Activated CD4-positive, alpha-beta T cell treated with anti-CD3 and anti-CD28 coated beads, Interleukin-2, amount 10 ng/mL, durations not matched to agents 7 days and 5 days (primary cell): ENCODE measurements around the gene CARD10. TPM values are rescaled to one million over a fixed set of nuclear protein-coding genes. Genes with fewer than 3 reads are reported as not detected.
A peak's percentile ranks its signal among the peaks of the same experiment; 100 is the strongest.

Experiments
- CTCF ChIA-PET: fragments of 350-600 bp; sonication (Branson Sonifier 250); formaldehyde crosslinking; loops from one replicate; lab custom pipeline; 2021; ENCODE audit warnings: antibody characterized with exemption; lab: Charles Lee
- POLR2A ChIA-PET: fragments of 350-600 bp; sonication (Branson Sonifier 250); formaldehyde crosslinking; loops from one replicate; lab custom pipeline; 2021; ENCODE audit warnings: antibody characterized with exemption; lab: Charles Lee
- DNase-seq: peaks from one replicate; pipeline ENCODE4 v3.0.0-alpha.2; 2020
- H3K27ac Mint-ChIP-seq: one replicate; pipeline ENCODE4 v1.8.0; 2021; ENCODE audit warnings: mild to moderate bottlenecking, moderate library complexity, mixed read lengths
- H3K27me3 Mint-ChIP-seq: one replicate; pipeline ENCODE4 v1.8.0; 2021; ENCODE audit warnings: mixed read lengths
- H3K36me3 Mint-ChIP-seq: one replicate; pipeline ENCODE4 v1.8.0; 2021; ENCODE audit warnings: low read depth, mixed read lengths
- H3K4me1 Mint-ChIP-seq: one replicate; pipeline ENCODE4 v1.8.0; 2021; ENCODE audit warnings: mixed read lengths
- H3K4me3 Mint-ChIP-seq: one replicate; pipeline ENCODE4 v1.8.0; 2021; ENCODE audit warnings: mild to moderate bottlenecking, moderate library complexity, mixed read lengths
- H3K9me3 Mint-ChIP-seq: one replicate; pipeline ENCODE4 v1.8.0; 2021; ENCODE audit warnings: mixed read lengths
- total RNA-seq, 2 experiments: library from RNA; stranded (reverse); gene quantifications; one replicate each; pipeline ENCODE4 v1.2.3, GENCODE V29; 2021

CARD10 gene
- total RNA-seq, 2 experiments from 2014 or later, result not detected

GRCh38 chr22:37485395-37486223 is 33.6 kb downstream of the CARD10 start:
- CTCF ChIA-PET, result interaction anchor here (1.1 to 2.6 kb wide), 4 partner anchors 12 to 121 kb away, joined by 3 to 14 read pairs (median 6); no protein-coding TSS in a partner anchor

GRCh38 chr22:37484480-37485394 is 34.5 kb downstream of the CARD10 start:
- Mint-ChIP-seq H3K4me1 (peaks cover 62% of the 10 kb centered on the region), H3K27ac (peak overlapping the region; percentile 93)

More at GRCh38 chr22:37485395-37486223, 33.6 kb downstream of the CARD10 start:
- Mint-ChIP-seq H3K4me3 (peak overlapping the region; percentile 88), H3K9me3 (no peaks in the 10 kb centered on the region), H3K4me1 (peaks cover 65% of the 10 kb centered on the region), H3K27me3 (no peaks in the 10 kb centered on the region), H3K27ac (peak overlapping the region; percentile 93), H3K36me3 (peaks cover 39% of the 10 kb centered on the region)
- POLR2A ChIA-PET, result no interaction called here
- DNase-seq, result peak; percentile 17

GRCh38 chr22:37483050-37483449 is 36.2 kb downstream of the CARD10 start:
- Mint-ChIP-seq H3K27ac (peak overlapping the region; percentile 91), H3K4me1 (peaks cover 47% of the 10 kb centered on the region), H3K4me3 (peak overlapping the region; percentile 88), H3K9me3 (no peaks in the 10 kb centered on the region), H3K27me3 (no peaks in the 10 kb centered on the region), H3K36me3 (peaks cover 43% of the 10 kb centered on the region)
- CTCF ChIA-PET, result interaction anchor here (3.4 kb wide), 1 partner anchor 11 kb away, joined by 13 read pairs; no protein-coding TSS in a partner anchor
- POLR2A ChIA-PET, result no interaction called here
- DNase-seq, result no peak

More at GRCh38 chr22:37484480-37485394, 34.5 kb downstream of the CARD10 start:
- Mint-ChIP-seq H3K4me3 (peak overlapping the region; percentile 88), H3K9me3 (no peaks in the 10 kb centered on the region), H3K36me3 (peaks cover 39% of the 10 kb centered on the region), H3K27me3 (no peaks in the 10 kb centered on the region)
- CTCF ChIA-PET, result interaction anchor here (0.5 to 2.6 kb wide), 5 partner anchors 13 to 292 kb away, joined by 3 to 14 read pairs (median 4); no protein-coding TSS in a partner anchor
- POLR2A ChIA-PET, result interaction anchor here (0.6 kb wide), 1 partner anchor 709 kb away, joined by 3 read pairs; the partner anchor contains the start of gene IFT27
- DNase-seq, result peak; percentile 90

GRCh38 chr22:37482244-37482643 is 37.0 kb downstream of the CARD10 start:
- Mint-ChIP-seq H3K36me3 (peaks cover 46% of the 10 kb centered on the region), H3K4me1 (peaks cover 40% of the 10 kb centered on the region), H3K9me3 (no peaks in the 10 kb centered on the region), H3K4me3 (peak overlapping the region; percentile 88), H3K27me3 (no peaks in the 10 kb centered on the region), H3K27ac (peak overlapping the region; percentile 91)
- no peak for DNase-seq
- ChIA-PET POLR2A (no interaction called here), CTCF (interaction anchor here (1.0 to 3.4 kb wide), 2 partner anchors 10 to 12 kb away, joined by 3 to 13 read pairs; no protein-coding TSS in a partner anchor)

- Mint-ChIP-seq H3K27ac (peak overlapping the region; percentile 83), H3K27me3 (no peaks in the 10 kb centered on the region), H3K4me1 (peaks cover 34% of the 10 kb centered on the region), H3K36me3 (peaks cover 53% of the 10 kb centered on the region), H3K4me3 (peak overlapping the region; percentile 88), H3K9me3 (no peaks in the 10 kb centered on the region)
- DNase-seq, result no peak
- CTCF ChIA-PET, result interaction anchor here (1.0 to 3.4 kb wide), 2 partner anchors 9 to 11 kb away, joined by 3 to 13 read pairs; no protein-coding TSS in a partner anchor
- POLR2A ChIA-PET, result no interaction called here
Observed at GRCh38 chr22:37481347-37481907, 37.8 kb downstream of the CARD10 start.

- H3K4me1 Mint-ChIP-seq, result peaks cover 32% of the 10 kb centered on the region
- H3K4me3 Mint-ChIP-seq, result no peak overlapping the region
- ChIA-PET POLR2A (no interaction called here), CTCF (interaction anchor here (0.7 to 3.4 kb wide), 4 partner anchors 8 to 161 kb away, joined by 3 to 13 read pairs (median 4); no protein-coding TSS in a partner anchor)
- H3K27me3 Mint-ChIP-seq, result no peaks in the 10 kb centered on the region
- H3K27ac Mint-ChIP-seq, result peak overlapping the region; percentile 51
- DNase-seq, result no peak
- H3K9me3 Mint-ChIP-seq, result no peaks in the 10 kb centered on the region
- peaks cover 56% of the 10 kb centered on the region for H3K36me3 Mint-ChIP-seq
Observed at GRCh38 chr22:37480387-37481346, 38.5 kb downstream of the CARD10 start.

- peaks cover 52% of the 10 kb centered on the region for H3K36me3 Mint-ChIP-seq
Observed at GRCh38 chr22:37479196-37479595, 40.0 kb downstream of the CARD10 start.

GRCh38 chr22:37476389-37477329 is 42.6 kb downstream of the CARD10 start:
- Mint-ChIP-seq H3K27me3 (no peaks in the 10 kb centered on the region), H3K27ac (no peak overlapping the region), H3K4me1 (peaks cover 14% of the 10 kb centered on the region), H3K36me3 (peaks cover 41% of the 10 kb centered on the region), H3K4me3 (no peak overlapping the region), H3K9me3 (no peaks in the 10 kb centered on the region)
- DNase-seq, result no peak
- POLR2A ChIA-PET, result no interaction called here
- CTCF ChIA-PET, result no interaction called here

More at GRCh38 chr22:37479196-37479595, 40.0 kb downstream of the CARD10 start:
- Mint-ChIP-seq H3K9me3 (no peaks in the 10 kb centered on the region), H3K4me3 (no peak overlapping the region), H3K27ac (peak overlapping the region; percentile 25), H3K4me1 (peaks cover 32% of the 10 kb centered on the region), H3K27me3 (no peaks in the 10 kb centered on the region)
- no peak for DNase-seq
- POLR2A ChIA-PET, result no interaction called here
- CTCF ChIA-PET, result interaction anchor here (0.6 to 0.7 kb wide), 2 partner anchors 42 to 766 kb away, joined by 3 read pairs; no protein-coding TSS in a partner anchor

- Mint-ChIP-seq H3K36me3 (peaks cover 49% of the 10 kb centered on the region), H3K27me3 (no peaks in the 10 kb centered on the region), H3K27ac (peak overlapping the region; percentile 69), H3K4me3 (no peak overlapping the region), H3K4me1 (peaks cover 5% of the 10 kb centered on the region), H3K9me3 (no peaks in the 10 kb centered on the region)
- POLR2A ChIA-PET, result no interaction called here
- CTCF ChIA-PET, result interaction anchor here (1.0 kb wide), 1 partner anchor 9 kb away, joined by 3 read pairs; no protein-coding TSS in a partner anchor
- DNase-seq, result no peak
Observed at GRCh38 chr22:37474447-37475090, 44.6 kb downstream of the CARD10 start.

GRCh38 chr22:37473437-37473946 is 45.7 kb downstream of the CARD10 start:
- POLR2A ChIA-PET, result no interaction called here

More at GRCh38 chr22:37473437-37473946, 45.7 kb downstream of the CARD10 start:
- no peaks in the 10 kb centered on the region for H3K9me3 Mint-ChIP-seq
- H3K36me3 Mint-ChIP-seq, result peaks cover 52% of the 10 kb centered on the region
- CTCF ChIA-PET, result interaction anchor here (0.5 to 2.2 kb wide), 4 partner anchors 8 to 133 kb away, joined by 3 to 5 read pairs (median 4); no protein-coding TSS in a partner anchor
- H3K27ac Mint-ChIP-seq, result no peak overlapping the region
- peaks cover 5% of the 10 kb centered on the region for H3K4me1 Mint-ChIP-seq
- no peaks in the 10 kb centered on the region for H3K27me3 Mint-ChIP-seq
- H3K4me3 Mint-ChIP-seq, result no peak overlapping the region
- no peak for DNase-seq
